ENCODE data around the gene ANKFY1. TPM values are rescaled to one million over a fixed set of nuclear protein-coding genes. Genes with fewer than 3 reads are reported as not detected.

The ANKFY1 gene
- total and polyA plus RNA-seq, 9 of the 15 experiments (the other 6 are each of a cell fraction or from before 2014, with no cell fraction given), result 4.3 to 25.6 (median 12.2) TPM

- Histone ChIP-seq H3K4me3 (no peak overlapping the region), H3K36me3 (ENCODE audit: control insufficient read depth, insufficient read depth, low read length) (peaks cover 90% of the 10 kb centered on the region; the same call in 2 of the 3 replicates), H3K9ac (ENCODE audit: insufficient read depth in 1 of 2, low read depth in 2 of 2, low read length in 2 of 2) (no peak overlapping the region), H3K9me1 (ENCODE audit: control insufficient read depth, insufficient read depth, low read length) (no peaks in the 10 kb centered on the region), H3K79me2 (ENCODE audit: control insufficient read depth, insufficient read depth, low read length) (no peaks in the 10 kb centered on the region), H3K27ac (ENCODE audit: extremely low read depth, low read depth, low read length) (no peak overlapping the region), H3K4me2 (ENCODE audit: insufficient read depth, low read length) (no peak overlapping the region), H3K9me3 (replicated peaks; ENCODE audit: control insufficient read depth, insufficient read depth, low read depth, low read length) (no peaks in the 10 kb centered on the region), H2AFZ (ENCODE audit: low read depth, low read length) (no peak overlapping the region), H3K4me1 (replicated peaks in 1 of 2; ENCODE audit: control insufficient read depth in 2 of 2, insufficient read depth in 2 of 2, low read length in 2 of 2) (no peaks in the 10 kb centered on the region), H4K20me1 (replicated peaks; ENCODE audit: control insufficient read depth, insufficient read depth, low read length) (no peaks in the 10 kb centered on the region), H3K27me3 (ENCODE audit: control insufficient read depth in 2 of 2, insufficient read depth in 2 of 2, low read length in 2 of 2) (no peaks in the 10 kb centered on the region)
- in situ Hi-C loops (cut with MboI), result no loop called here
- FAIRE-seq, result no peak
- intact Hi-C loops (cut with micrococcal nuclease), result no loop called here
- ChIA-PET POLR2A (no interaction called here), CTCF (ENCODE audit: low intra/inter-chr PET ratio) (no interaction called here)
- WGBS (ENCODE audit: insufficient coverage, low coverage, missing lambda C conversion rate), result 98% methylated on average over 6 of the region's 7 CpGs
- TF ChIP-seq ARID1B (IDR thresholded peaks at IDR 0.05) (no peak), CREM (IDR thresholded peaks at IDR 0.05; ENCODE audit: low read depth) (no peak), SMARCB1 (IDR thresholded peaks at IDR 0.05; ENCODE audit: insufficient read length, low read depth) (no peak), ZBTB43 (CRISPR knock-in tag; IDR thresholded peaks at IDR 0.05) (no peak), CBX5 (IDR thresholded peaks at IDR 0.05; ENCODE audit: borderline replicate concordance, low read depth) (no peak), MYNN (IDR thresholded peaks at IDR 0.05) (no peak), MYNN (CRISPR knock-in tag; IDR thresholded peaks at IDR 0.05) (no peak), ELF4 (CRISPR knock-in tag; IDR thresholded peaks at IDR 0.05) (no peak), GATAD2B (IDR thresholded peaks at IDR 0.05; ENCODE audit: borderline replicate concordance) (no peak), ZNF77 (CRISPR knock-in tag; IDR thresholded peaks at IDR 0.05) (no peak), NFATC3 (IDR thresholded peaks at IDR 0.05) (no peak), RBBP5 (IDR thresholded peaks at IDR 0.05; ENCODE audit: borderline replicate concordance, insufficient read depth, low read length, poor library complexity, severe bottlenecking) (no peak)
- ATAC-seq, result no peak
- no peak for DNase-seq (ENCODE audit: extremely low read depth in 1 of 4, low spot score in 3 of 4)
- no TSS peak for BruUV-seq (replicated peaks)
Observed at GRCh38 chr17:4173781-4174180, 90.0 kb downstream of the ANKFY1 start.

All from K562 (cell line).